Stimulated activated naive CD8-positive, alpha-beta T cell treated with anti-CD3 and anti-CD28 coated beads, Interleukin-15, Interleukin-2, amounts not matched to agents 100 U/mL and 50 U/mL, for 24 hours (primary cell): ENCODE data around the gene PPP2R2D.
"Not testable (repeated sequence)": the region's sequence is repeated elsewhere in the genome, so short reads cannot be mapped to it uniquely, and the experiment has no call there.

ENCODE experiments used
- ATAC-seq: fragments of 150-1000 bp; cut with Tn5 transposase; one replicate; pipeline ENCODE4 v1.10.0; 2021
- DNase-seq: peaks from one replicate; pipeline ENCODE4 v3.0.0; 2021

PPP2R2D gene

DNA sequence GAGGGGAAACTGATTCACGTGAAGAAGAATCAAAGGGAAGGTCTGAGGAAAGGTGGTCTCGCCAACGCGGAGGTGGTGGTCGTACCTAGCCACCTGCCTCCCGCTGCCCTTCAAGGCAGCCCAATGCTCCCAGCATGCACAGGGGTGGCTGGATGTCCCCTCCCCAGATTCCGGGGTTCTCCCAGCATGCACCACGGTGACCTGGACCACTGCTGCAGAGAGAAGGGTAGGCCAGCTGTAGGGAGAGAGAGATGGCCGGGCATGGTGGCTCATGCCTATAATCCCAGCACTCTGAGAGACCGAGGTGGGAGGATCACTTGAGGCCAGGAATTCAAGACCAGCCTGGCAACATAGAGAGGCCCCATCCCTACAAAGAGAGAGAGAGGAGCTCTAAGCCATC, 32.4 kb upstream of the PPP2R2D start:
- no peak for DNase-seq
- ATAC-seq, result no peak

DNA sequence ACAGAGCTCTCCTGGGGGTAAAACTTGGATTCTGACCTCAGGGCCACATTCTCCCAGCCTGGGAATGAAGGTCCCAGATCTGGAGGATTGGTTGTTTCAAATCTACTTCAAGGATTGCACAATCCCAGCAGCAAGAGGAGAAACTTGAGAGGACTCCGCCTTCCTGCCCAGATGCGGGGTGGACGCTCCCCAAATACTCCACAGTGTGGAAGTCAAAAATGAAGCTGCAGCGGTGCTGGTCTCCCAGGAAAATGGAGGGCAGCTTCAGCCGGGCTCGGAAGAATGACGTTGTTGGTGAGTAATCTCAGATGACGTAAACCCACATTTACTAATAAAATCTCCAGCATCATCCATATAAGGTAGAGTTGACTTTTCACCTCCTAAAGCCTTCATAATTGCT, 31.5 kb upstream of the PPP2R2D start:
- DNase-seq (no peak), ATAC-seq (no peak)

DNA sequence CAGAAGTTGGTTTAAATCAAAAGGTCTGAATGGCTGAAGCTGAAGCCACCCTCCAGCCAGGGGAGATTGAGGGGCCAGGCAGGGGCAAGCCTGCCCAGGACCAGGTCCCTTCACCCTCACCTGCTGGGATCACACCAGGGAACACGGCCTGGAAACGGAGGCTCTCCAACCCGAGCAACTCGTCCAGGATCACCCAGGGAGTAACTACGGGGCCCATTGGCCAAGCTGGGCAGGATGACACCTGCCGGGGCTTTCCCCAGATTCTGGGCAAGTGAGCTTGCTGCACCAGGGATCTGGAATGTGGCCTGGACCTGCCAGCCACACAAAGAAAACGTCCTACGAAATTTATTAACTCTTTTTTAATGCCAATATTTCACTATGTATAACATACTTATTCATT, 30.4 kb upstream of the PPP2R2D start:
- no peak for ATAC-seq

DNA sequence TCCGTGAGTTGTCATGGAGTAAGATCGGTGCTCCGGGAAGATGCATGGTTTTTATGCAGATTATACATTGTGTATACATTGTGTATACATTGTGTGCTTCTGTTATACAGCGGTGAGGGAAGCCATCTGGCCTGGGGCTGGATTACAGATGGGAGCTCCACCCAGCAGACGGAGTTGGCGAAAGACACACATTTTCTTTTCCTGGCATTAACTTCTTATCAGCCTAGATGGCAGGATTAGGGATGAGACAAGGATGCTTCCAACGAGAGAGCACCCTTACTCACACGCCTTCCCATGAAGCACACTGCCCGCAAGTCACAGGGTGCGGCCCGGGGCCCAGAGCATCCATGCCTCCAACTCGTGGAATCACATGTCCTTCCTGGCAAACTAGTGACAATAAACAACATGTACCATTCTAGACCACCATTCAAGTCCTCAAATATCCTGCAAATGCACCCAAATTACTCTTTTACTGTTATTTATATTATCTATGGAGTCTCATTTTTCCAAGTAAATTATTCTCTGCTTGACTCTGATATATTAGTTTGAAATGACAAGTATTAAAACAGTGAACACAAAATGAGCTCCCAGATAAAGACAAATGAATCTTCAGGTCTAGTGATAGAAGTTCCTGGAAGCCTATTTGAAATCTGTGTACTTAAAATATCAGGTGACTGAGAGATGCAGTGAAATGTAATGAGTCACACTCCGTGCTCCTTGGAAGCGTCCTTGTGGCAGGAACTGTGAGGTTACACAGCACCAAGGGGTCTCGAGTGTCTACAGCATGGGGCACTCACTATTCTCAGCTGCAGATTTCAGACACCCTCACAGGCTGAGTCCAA, 29.8 kb upstream of the PPP2R2D start:
- DNase-seq, result no peak

More for the DNA sequence above, 30.4 kb upstream of the PPP2R2D start:
- DNase-seq, result no peak

DNA sequence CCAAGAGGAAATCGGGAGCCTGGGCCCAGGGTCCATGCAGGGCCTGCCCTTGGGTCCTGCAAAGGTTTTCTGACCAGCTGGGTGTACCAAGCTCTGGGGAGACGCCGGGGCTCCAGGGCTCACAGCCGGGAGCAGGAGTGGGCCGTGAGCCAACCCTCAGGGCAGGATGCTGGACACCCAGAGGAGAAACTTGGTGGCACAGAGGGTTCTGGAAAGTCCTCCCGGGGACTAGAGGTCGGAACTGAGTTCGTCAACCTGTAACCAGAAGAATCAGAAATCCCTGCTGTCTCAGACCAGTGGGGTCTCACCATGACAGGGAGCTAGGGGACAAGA, 29.2 kb upstream of the PPP2R2D start:
- ATAC-seq (no peak), DNase-seq (no peak)

More for the DNA sequence above, 29.8 kb upstream of the PPP2R2D start:
- no peak for ATAC-seq

DNA sequence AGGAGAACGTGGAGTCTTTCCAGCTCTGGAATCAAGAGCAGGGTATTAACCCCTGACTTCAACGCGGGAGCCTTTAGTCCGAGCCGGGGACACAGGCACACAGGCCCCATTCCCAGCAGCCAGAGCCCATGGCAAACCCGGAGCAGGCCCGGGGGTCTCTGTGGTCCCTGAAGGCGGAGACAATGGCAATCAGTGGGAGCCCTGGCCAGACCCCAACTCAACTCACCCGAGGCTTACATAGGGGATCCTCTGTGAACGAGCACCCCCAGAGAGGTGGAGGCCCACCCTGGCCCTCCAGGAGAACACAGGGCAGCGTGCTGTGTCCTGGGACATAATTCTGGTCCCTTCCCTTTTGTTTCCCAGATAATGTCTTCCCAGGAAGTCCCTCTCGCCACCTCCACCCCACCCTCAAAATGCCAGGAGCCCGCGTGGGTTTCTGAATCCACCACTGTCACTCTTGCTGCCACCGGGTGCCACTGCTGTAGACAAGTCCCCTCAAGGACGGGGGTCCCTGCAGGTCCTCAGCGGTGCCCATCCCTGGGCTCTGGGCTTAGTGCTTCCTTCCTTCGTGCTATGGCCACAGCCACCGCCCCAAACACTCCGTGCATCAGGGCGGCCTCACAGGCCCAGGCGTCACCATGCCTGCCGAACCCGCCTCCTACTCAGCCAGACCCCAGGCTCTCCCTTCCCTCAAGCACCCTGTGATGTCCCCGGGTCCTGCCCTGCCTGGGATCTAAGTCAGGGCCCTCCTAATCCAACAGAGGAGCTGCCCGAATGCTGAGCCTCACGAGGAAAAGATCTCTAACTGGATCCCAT, 28.6 kb upstream of the PPP2R2D start:
- ATAC-seq (no peak), DNase-seq (no peak)

DNA sequence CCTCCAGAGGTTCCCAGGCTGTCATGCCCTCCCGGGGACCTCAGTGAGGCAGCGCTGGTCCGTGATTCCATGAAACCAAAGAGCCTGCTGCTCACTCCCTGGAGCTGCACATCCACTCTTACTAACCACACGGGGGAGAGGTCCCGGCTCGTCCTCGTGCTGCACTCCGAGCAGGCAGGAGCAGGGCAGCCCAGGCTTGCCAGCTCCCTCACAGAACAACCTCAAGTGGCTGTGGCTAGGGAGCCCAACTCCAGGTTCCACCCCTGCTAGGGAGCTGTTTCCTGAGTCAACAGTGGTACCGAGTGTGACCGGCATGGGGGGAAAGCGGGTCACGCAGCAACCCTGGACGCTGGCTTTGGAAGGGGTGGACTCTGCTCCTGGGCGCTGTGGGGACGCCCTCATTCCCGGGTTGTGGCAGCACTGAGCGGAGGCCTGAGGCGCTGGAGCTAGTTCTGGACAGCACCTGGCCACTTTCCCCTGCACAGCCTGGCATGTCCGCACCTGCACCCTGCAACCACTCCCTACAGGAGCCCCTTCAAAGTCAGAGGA, 27.9 kb upstream of the PPP2R2D start:
- ATAC-seq (no peak), DNase-seq (no peak)

DNA sequence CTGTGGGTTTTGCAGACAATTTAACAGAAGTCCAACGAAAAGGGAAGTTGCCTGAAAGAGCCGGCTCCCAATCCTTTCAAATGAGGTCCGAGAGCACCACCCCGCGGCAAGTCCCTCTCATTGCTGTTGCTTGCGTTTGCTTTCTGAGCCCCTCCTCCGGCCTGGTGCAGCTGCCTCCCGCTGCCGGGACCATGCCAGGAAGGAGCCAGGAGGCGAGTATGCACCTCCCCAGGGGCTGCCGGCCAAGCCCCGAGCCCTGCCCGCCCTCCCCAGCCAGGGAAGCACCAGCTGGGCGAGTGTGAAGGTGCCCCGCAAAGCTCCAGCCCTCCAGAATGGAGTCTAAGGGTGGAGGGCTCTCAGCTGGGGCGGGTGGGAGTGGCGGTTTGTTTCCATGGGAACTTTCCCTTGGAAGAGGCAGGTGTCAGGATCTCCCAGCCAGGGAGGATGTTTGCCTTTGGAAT, 25.8 kb upstream of the PPP2R2D start:
- peak; percentile 35 for ATAC-seq

DNA sequence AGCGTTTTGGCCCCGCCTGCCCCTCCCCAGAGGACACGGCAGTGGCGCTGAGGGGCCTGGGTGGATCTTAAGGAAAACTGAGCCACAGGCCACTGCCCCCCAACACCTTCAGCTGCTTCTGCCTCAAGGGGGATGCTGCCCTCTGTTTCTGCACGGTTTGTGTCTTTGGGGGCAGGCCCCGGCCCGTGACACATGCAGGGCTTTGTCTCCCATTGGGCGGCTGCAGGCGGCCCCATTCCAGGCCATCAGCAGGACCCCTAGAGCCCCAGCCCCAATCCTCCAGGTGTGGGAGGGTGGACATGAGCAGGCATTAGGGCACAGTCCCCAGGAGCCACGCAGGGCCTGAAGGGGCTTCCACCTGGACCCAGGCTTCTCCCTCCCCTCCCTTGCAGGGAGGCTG, 25.3 kb upstream of the PPP2R2D start:
- ATAC-seq, result no peak
- DNase-seq, result no peak

More for the DNA sequence above, 25.8 kb upstream of the PPP2R2D start:
- DNase-seq, result peak; percentile 73

DNA sequence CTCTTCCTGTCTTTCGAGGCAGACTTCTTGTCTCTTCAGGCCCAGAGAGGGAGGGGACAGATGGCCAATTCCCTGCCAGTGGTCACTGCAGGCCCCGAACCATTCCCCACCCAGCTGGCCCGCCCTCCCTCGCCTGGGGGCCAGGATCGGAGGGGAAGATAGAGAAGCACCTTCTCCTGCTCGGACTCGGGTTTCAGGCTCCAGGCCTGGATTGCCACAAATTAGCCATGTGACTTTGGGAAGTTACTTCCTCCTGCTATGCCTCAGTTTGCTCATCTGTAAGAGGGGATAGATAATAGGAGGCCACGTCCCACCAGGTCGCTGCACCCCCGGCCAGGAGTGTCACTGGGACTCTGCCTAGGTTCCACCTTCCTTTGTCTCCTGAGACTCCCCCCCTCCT, 24.8 kb upstream of the PPP2R2D start:
- no peak for ATAC-seq

DNA sequence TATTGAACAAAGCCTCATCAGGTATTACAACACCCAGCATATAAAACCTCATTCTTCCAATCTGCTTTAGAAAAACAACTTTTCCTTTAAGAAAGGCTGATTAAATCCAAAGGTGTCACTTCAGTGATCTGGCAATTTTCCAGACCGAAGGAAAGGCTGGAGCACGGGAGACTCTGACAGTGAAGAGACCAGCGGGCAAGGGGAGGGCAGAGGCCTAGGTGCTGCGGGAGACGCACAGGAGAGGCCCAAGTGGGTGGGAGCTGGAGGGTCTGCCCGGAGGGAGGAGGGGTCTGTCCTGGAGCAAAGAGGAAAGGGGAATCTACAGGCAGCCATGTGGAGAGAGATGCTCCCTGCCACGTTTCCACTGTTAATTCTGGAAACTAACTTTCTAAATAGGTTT, 24.3 kb upstream of the PPP2R2D start:
- ATAC-seq (no peak), DNase-seq (no peak)

More for the DNA sequence above, 24.8 kb upstream of the PPP2R2D start:
- no peak for DNase-seq

DNA sequence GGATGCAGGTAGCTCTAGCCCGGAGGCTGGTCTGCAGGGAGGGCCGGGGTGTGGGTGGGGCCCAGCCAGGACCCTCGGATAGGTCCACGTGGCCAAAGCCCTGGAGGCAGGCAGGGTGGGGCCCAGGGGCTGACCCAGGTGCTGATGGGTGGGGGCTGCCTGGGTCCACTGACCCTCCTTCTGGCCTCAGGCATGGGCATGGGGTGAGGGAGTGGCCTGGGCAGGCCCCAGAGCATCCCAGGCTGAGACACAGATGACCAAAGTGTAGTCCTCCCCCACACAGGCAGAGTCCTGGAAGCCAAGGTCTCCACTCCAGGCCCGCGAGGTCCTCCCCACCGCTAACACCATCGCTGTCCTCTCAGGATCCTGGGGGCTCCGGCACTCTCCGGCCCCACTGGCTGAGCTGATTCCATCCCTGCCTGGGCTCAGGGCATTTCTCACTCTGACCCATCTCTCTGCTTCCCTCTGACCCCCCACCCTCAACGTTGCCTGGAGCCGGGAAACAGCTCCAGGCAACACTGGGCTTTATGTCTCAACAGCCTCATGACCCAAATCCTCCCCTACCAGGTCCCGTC, 20.7 kb upstream of the PPP2R2D start:
- no peak for DNase-seq
- ATAC-seq, result no peak

DNA sequence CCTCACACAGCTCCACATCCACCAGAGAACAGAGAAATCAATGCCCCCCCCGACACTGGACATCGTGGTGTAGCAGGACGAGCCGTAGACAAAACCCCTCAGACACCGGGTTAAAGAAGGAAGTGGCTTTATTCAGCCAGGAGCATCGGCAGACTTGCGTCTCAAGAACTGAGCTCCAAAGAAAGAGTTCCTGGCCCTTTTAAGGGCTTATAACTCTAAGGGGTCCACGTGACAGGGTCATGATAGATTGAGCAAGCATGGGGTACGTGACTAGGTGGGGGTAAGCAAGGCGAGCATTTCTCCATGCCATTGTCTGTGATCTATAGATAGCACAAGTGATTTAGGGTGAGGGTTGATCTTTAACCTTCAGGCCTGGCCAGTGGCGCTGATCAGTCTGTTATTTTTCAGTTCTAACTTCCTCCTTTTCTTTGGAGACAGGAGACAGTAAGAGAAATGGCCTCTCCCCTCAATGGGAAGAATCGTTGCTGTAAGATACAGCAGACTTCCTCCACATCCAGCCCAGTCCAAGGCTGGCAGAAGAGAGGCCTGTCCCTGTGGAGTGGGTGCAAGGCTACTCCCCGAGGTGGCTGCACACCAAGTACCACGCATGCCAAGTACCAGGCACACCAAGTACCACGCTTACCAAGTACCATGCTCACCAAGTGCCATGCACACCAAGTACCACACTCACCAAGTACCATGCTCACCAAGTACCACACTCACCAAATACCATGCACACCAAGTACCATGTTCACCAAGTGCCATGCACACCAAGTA, 19.5 kb upstream of the PPP2R2D start:
- no peak for ATAC-seq
- no peak for DNase-seq

DNA sequence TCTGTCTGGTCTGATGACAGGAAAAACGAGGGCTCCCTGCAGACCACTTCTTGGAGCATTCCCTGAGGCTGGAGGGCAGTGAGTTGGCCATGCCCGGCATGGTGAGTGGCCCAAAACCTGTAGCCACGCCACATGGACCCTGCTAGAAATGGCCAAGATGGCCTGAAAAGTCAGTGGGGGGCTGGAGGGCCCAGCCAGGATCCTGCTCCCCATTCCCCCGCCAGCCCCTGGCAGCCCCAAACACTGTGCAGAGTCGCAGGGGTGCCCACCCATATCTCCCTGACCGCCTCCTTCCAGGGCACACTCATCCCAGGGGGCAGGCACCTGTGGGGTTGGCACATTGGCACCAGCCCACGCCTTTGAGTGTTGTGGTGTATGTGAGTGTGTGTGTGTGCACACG, 18.7 kb upstream of the PPP2R2D start:
- ATAC-seq, result no peak
- DNase-seq, result no peak

DNA sequence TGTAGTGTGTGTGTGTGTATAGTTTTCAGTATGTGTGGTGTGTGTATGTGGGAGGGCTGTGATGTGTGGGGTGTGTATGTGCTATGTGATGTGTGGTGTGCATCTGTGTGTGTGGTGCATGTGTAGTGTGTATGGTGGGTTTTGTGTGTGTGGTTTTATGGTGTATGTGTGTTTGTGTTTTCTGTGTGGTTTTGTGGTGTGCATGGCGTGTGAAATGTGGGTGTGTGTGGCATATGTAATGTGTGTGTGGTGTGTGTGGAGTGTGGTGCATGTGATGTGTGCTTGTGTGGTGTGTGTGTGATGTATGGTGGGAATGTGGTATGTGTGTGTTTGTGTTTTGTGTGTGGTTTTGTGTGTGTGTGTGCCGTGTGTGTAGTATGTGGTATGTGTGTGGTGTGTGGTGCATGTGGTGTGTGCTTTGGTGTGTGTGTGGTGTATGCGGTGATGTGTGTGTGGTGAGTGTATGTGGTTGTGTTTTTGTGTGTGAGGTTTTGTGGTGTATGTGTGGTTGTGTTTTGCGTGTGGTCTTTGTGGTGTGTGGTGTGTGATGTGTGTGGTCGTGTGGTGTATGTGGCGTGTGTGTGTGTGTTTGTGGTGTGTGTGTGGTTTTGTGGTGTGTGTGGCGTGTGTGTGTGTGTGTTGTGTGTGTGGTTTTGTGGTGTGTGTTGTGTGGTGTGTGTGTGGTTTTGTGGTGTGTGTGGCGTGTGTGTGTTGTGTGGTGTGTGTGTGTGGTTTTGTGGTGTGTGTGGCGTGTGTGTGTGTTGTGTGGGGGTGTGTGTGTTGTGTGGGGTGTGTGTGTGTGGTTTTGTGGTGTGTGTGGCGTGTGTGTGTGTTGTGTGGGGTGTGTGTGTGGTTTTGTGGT, 18.0 kb upstream of the PPP2R2D start:
- no peak for DNase-seq
- no peak for ATAC-seq

DNA sequence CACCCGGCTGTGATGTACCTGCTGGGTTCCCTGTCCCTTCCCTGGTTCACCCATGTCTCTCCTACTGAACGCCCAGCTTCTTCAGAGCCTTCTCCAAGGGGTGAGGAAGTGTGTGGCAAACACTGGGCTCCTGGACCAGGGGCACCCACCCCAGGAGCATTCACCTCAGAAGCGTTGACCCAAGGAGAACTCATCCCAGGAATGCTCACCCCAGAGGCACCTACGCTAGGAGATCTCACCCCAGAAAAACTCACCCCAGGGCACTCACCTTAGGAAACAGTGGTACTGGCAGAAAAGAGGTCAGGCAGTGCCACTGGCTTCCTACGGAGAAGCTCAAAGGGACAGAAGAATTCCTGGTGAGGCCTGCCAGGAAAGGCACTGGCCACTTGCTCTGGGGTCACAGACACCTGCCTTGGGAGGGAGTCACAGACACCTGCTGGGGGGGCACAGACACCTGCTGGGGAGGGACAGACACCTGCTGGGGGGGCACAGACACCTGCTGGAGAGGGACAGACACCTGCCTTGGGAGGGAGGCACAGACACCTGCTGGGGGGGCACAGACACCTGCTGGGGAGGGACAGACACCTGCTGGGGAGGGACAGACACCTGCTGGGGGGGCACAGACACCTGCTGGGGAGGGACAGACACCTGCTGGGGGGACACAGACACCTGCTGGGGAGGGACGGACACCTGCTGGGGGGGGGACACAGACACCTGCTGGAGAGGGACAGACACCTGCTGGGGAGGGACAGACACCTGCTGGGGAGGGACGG, 17.0 kb upstream of the PPP2R2D start:
- not testable (repeated sequence) for ATAC-seq, DNase-seq

DNA sequence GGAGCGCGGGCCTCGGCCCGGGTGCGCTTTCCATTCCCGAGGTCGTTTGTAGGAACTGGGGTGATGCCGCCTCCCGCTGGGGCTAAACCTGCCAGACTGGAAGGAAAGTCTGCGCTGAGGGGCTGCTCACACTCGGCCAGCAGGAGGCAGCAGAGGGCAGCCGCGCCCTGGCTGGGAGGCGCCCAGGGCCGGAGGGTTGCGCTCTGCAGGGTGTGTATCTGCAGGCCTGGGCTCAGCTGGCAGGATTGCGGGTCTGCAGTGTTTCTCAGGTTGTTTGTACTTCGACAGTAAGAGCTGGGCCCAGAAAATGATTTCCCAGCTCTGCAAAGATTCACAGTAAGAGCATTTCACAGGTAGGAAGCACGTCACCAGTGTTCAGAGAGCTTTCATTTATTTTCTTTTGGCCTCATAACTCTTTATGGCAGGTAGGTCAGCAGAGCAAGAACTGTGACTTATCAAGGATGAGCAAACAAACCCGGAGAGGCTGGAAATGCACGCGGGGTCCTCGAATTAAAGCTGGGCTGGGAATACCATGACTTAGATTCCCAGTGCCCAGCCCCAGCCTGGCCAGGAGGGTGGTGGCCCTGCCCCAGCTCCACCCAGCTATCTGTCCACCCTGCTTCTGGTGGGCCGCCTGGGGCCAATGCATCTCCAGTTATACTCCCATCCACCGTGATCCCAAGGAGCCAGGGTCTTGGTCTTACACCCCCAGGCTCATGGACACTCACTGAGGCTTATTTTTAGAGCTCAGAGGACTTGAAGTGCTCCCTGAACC, 15.2 kb upstream of the PPP2R2D start:
- peak; percentile 89 for DNase-seq
- peak; percentile 97 for ATAC-seq

DNA sequence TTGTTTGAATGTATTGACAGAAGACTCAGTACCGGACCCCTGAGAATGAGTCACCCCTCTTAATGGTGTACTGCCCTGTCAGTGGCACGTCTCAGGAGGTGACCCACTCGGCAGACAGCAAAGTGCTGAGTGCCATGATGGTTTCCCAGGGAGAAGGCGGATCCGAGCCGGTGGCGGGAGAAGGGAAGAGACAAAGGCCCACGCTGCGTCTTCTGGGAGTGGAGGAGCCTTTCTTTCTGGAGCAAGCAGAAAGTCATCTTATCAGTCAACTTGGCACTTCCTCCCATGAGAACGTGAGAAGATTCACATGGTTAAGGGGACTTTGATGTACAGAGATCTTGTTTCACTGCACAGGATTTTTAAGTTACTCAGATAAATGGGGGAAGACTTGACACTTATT, 14.6 kb upstream of the PPP2R2D start:
- DNase-seq, result no peak
- ATAC-seq, result no peak

DNA sequence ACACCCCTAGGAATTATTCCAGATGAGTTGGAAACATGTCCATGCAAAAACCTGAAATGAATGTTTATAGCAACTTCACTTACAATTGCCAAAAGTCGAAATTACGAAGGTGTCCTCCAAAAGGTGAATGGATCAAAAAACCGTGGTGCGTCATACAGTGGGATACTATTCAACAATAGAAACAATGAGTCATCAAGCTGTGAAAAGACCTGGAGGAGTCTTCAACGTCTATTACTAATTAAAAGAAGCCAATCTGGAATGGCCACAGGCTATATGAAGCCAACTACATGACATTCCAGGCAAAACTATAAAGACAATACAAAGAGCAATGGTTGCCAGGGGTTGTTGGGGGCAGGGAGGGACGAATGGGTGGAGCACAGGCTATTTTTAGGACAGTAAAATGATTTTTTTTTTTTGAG, 12.6 kb upstream of the PPP2R2D start:
- ATAC-seq (no peak), DNase-seq (no peak)
